H9 (cell line): ENCODE measurements around the gene SEMA4D. TPM values are rescaled to one million over a fixed set of nuclear protein-coding genes. Genes with fewer than 3 reads are reported as not detected.

ENCODE experiments used
- DNase-seq: peaks from one replicate; pipeline ENCODE4 v3.0.0-alpha.2; 2017
- H2AFZ ChIP-seq: one replicate; pipeline ENCODE4 v1.6.1; 2013; ENCODE audit warnings: mild to moderate bottlenecking, low read length, control low read depth, moderate library complexity
- H2AK5ac ChIP-seq: 2 replicates; pipeline ENCODE4 v1.6.1; 2013; ENCODE audit warnings: low read length, control low read depth, mixed read lengths; ENCODE audit not compliant: insufficient read length
- H2BK120ac ChIP-seq: one replicate; pipeline ENCODE4 v1.6.1; 2013; ENCODE audit warnings: low read depth, mild to moderate bottlenecking, low read length, control low read depth, inconsistent platforms; ENCODE audit not compliant: poor library complexity, severe bottlenecking
- H2BK12ac ChIP-seq: 2 replicates; pipeline ENCODE4 v1.6.1; 2013; ENCODE audit warnings: low read length, control low read depth, mixed read lengths, low read depth; ENCODE audit not compliant: insufficient read length
- H2BK15ac ChIP-seq: 2 replicates; pipeline ENCODE4 v1.6.1; 2013; ENCODE audit warnings: low read depth, low read length, control low read depth
- H2BK20ac ChIP-seq: one replicate; pipeline ENCODE4 v1.6.1; 2013; ENCODE audit warnings: low read depth, mild to moderate bottlenecking, low read length, control low read depth, inconsistent platforms; ENCODE audit not compliant: poor library complexity, severe bottlenecking
- H2BK5ac ChIP-seq: 2 replicates; pipeline ENCODE4 v1.6.1; 2013; ENCODE audit warnings: low read length, control low read depth, mixed read lengths; ENCODE audit not compliant: insufficient read length
- H3K14ac ChIP-seq: 2 replicates; pipeline ENCODE4 v1.6.1; 2013; ENCODE audit warnings: low read length, control low read depth; ENCODE audit not compliant: insufficient read depth
- H3K18ac ChIP-seq: 2 replicates; pipeline ENCODE4 v1.6.1; 2013; ENCODE audit warnings: low read depth, mild to moderate bottlenecking, mixed read lengths, low read length, control low read depth; ENCODE audit not compliant: insufficient read length
- H3K23ac ChIP-seq: 2 replicates; pipeline ENCODE4 v1.6.1; 2013; ENCODE audit warnings: low read length, control low read depth, mixed read lengths, low read depth; ENCODE audit not compliant: insufficient read length
- H3K23me2 ChIP-seq: 2 replicates; pipeline ENCODE4 v1.6.1; 2013; ENCODE audit warnings: low read depth, mild to moderate bottlenecking, mixed read lengths, low read length, control low read depth; ENCODE audit not compliant: insufficient read length, poor library complexity, severe bottlenecking
- H3K27ac ChIP-seq: 2 replicates; pipeline ENCODE4 v1.5.1; 2013; ENCODE audit warnings: low read length, control low read depth, mixed read lengths, low read depth; ENCODE audit not compliant: insufficient read length
- H3K27me3 ChIP-seq: 2 replicates; pipeline ENCODE4 v1.6.1; 2013; ENCODE audit warnings: low read length, control low read depth, inconsistent platforms; ENCODE audit not compliant: insufficient read depth
- H3K4ac ChIP-seq: 2 replicates; pipeline ENCODE4 v1.6.1; 2013; ENCODE audit warnings: low read depth, mild to moderate bottlenecking, control low read depth, inconsistent platforms, low read length, moderate library complexity
- H3K4me1 ChIP-seq: 2 replicates; pipeline ENCODE4 v1.6.1; 2013; ENCODE audit warnings: low read length, control low read depth, inconsistent platforms; ENCODE audit not compliant: insufficient read depth
- H3K4me2 ChIP-seq: 2 replicates; pipeline ENCODE4 v1.6.1; 2013; ENCODE audit warnings: low read length, control low read depth, mixed read lengths; ENCODE audit not compliant: insufficient read length, insufficient read depth
- H3K56ac ChIP-seq: 2 replicates; pipeline ENCODE4 v1.6.1; 2013; ENCODE audit warnings: low read depth, mild to moderate bottlenecking, mixed read lengths, low read length, control low read depth; ENCODE audit not compliant: insufficient read length
- H3K79me1 ChIP-seq: 2 replicates; pipeline ENCODE4 v1.6.1; 2013; ENCODE audit warnings: low read depth, mild to moderate bottlenecking, moderate library complexity, low read length, control low read depth, inconsistent platforms; ENCODE audit not compliant: insufficient read depth, poor library complexity, severe bottlenecking
- H3K79me2 ChIP-seq: 2 replicates; pipeline ENCODE4 v1.6.1; 2013; ENCODE audit warnings: low read length, control low read depth, inconsistent platforms; ENCODE audit not compliant: insufficient read depth
- H3K9ac ChIP-seq: 2 replicates; pipeline ENCODE4 v1.6.1; 2013; ENCODE audit warnings: low read length, control low read depth, mixed read lengths; ENCODE audit not compliant: insufficient read length; ENCODE audit errors: extremely low read depth
- H3K9me3 ChIP-seq: one replicate; pipeline ENCODE4 v1.6.1; 2013; ENCODE audit warnings: low read depth, low read length, inconsistent platforms; ENCODE audit not compliant: control insufficient read depth
- H3T11ph ChIP-seq: one replicate; pipeline ENCODE4 v1.6.1; 2013; ENCODE audit warnings: mild to moderate bottlenecking, low read length, control low read depth, inconsistent platforms
- H4K20me1 ChIP-seq: one replicate; pipeline ENCODE4 v1.6.1; 2013; ENCODE audit not compliant: control insufficient read depth, insufficient read length, insufficient read depth
- H4K5ac ChIP-seq: 2 replicates; pipeline ENCODE4 v1.6.1; 2013; ENCODE audit warnings: low read depth, mild to moderate bottlenecking, mixed read lengths, low read length, control low read depth; ENCODE audit not compliant: insufficient read length
- H4K8ac ChIP-seq: replicated peaks from 2 replicates; pipeline ENCODE4 v1.6.1; 2013; ENCODE audit warnings: low read length, control low read depth, mixed read lengths, low read depth; ENCODE audit not compliant: insufficient read length
- H4K91ac ChIP-seq: 2 replicates; pipeline ENCODE4 v1.6.1; 2013; ENCODE audit warnings: low read depth, mild to moderate bottlenecking, moderate library complexity, mixed read lengths, low read length, control low read depth; ENCODE audit not compliant: insufficient read length
- H3K27ac Mint-ChIP-seq, 3 experiments: 2 replicates in 2 of 3; 3 replicates in 1 of 3; pipeline ENCODE4 v1.8.0; 2020 to 2021; ENCODE audit warnings: mixed read lengths in 3 of 3, mild to moderate bottlenecking in 1 of 3, moderate library complexity in 1 of 3
- H3K27me3 Mint-ChIP-seq: 2 replicates; pipeline ENCODE4 v1.8.0; 2021; ENCODE audit warnings: low read depth, mild to moderate bottlenecking, moderate library complexity, mixed read lengths
- H3K36me3 Mint-ChIP-seq, 3 experiments: 2 replicates in 2 of 3; 3 replicates in 1 of 3; pipeline ENCODE4 v1.8.0; 2020 to 2021; ENCODE audit warnings: low read depth in 3 of 3, mixed read lengths in 3 of 3; ENCODE audit not compliant: insufficient read depth in 1 of 3
- H3K4me1 Mint-ChIP-seq, 2 experiments: 2 replicates each; pipeline ENCODE4 v1.8.0; 2020; ENCODE audit warnings: mixed read lengths in 2 of 2
- H3K4me3 Mint-ChIP-seq, 2 experiments: 2 replicates in 1 of 2; 3 replicates in 1 of 2; pipeline ENCODE4 v1.8.0; 2020 to 2021; ENCODE audit warnings: mild to moderate bottlenecking in 2 of 2, mixed read lengths in 2 of 2, moderate library complexity in 1 of 2
- H3K9me3 Mint-ChIP-seq, 2 experiments: 2 replicates in 1 of 2; 3 replicates in 1 of 2; pipeline ENCODE4 v1.8.0; 2020; ENCODE audit warnings: mild to moderate bottlenecking in 2 of 2, mixed read lengths in 2 of 2, moderate library complexity in 1 of 2
- WGBS: extraction: QIAGEN DNeasy Blood & Tissue Kit; methylation state at CpG from one replicate; pipeline ENCODE4 v1.1.7; 2013; ENCODE audit warnings: missing lambda C conversion rate, low lambda C conversion rate, mixed read lengths; ENCODE audit not compliant: insufficient read length; ENCODE audit errors: extremely low coverage; 5-methylcytosine and 5-hydroxymethylcytosine counted together
- total RNA-seq: library from RNA; stranded (reverse); gene quantifications from 2 replicates; pipeline ENCODE4 v1.2.1, GENCODE V29; 2021
- TF ChIP-seq, protein P1 (sequence below): fragments of 200-600 bp; sonication (generic); conservative IDR thresholded peaks from 3 replicates; pipeline ENCODE4 v1.8.0; 2021; ENCODE audit warnings: antibody characterized with exemption, mild to moderate bottlenecking

The SEMA4D gene
- total RNA-seq, 1 experiment from 2014 or later, result 47.2 TPM

GRCh38 chr9:89502671-89503070 is 4.8 kb upstream of the SEMA4D start:
- Histone ChIP-seq H3K14ac (no peak overlapping the region), H3K79me2 (no peaks in the 10 kb centered on the region), H4K91ac (no peak overlapping the region), H2BK120ac (no peak overlapping the region), H2AK5ac (no peak overlapping the region), H3K79me1 (no peaks in the 10 kb centered on the region), H3K9ac (no peak overlapping the region), H3K27ac (no peak overlapping the region), H2BK20ac (no peak overlapping the region), H2BK15ac (no peak overlapping the region), H2BK5ac (no peak overlapping the region), H4K5ac (no peak overlapping the region), H3K23me2 (no peaks in the 10 kb centered on the region), H4K8ac (no peak overlapping the region), H3T11ph (no peak overlapping the region), H2AFZ (no peak overlapping the region), H2BK12ac (no peak overlapping the region), H3K9me3 (no peaks in the 10 kb centered on the region), H3K56ac (no peak overlapping the region), H3K27me3 (no peaks in the 10 kb centered on the region), H3K23ac (no peak overlapping the region), H4K20me1 (no peaks in the 10 kb centered on the region), H3K18ac (no peak overlapping the region), H3K4me2 (no peak overlapping the region), H3K4me1 (peaks cover 12% of the 10 kb centered on the region; the same call in 1 of the 2 replicates), H3K4ac (no peak overlapping the region)
- H3K4me1 Mint-ChIP-seq, result peaks cover 41 to 42% of the 10 kb centered on the region in 2 experiments
- no peaks in the 10 kb centered on the region; the same call in none of the 2 replicates for H3K27me3 Mint-ChIP-seq
- no peak for DNase-seq
- no peak overlapping the region; a peak in 1 of 7 replicates for H3K27ac Mint-ChIP-seq
- no peaks in the 10 kb centered on the region for H3K9me3 Mint-ChIP-seq
- no peak overlapping the region for H3K4me3 Mint-ChIP-seq
- no peaks in the 10 kb centered on the region for H3K36me3 Mint-ChIP-seq
- TF ChIP-seq, protein P1, sequence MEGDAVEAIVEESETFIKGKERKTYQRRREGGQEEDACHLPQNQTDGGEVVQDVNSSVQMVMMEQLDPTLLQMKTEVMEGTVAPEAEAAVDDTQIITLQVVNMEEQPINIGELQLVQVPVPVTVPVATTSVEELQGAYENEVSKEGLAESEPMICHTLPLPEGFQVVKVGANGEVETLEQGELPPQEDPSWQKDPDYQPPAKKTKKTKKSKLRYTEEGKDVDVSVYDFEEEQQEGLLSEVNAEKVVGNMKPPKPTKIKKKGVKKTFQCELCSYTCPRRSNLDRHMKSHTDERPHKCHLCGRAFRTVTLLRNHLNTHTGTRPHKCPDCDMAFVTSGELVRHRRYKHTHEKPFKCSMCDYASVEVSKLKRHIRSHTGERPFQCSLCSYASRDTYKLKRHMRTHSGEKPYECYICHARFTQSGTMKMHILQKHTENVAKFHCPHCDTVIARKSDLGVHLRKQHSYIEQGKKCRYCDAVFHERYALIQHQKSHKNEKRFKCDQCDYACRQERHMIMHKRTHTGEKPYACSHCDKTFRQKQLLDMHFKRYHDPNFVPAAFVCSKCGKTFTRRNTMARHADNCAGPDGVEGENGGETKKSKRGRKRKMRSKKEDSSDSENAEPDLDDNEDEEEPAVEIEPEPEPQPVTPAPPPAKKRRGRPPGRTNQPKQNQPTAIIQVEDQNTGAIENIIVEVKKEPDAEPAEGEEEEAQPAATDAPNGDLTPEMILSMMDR, result no peak
- no CpG with 5 or more reads among the region's 5 CpGs for WGBS
